ENCODE results near the gene TJP3. TPM values are rescaled to one million over a fixed set of nuclear protein-coding genes. Genes with fewer than 3 reads are reported as not detected.

TJP3 gene
- total RNA-seq, 1 donor from 2014 or later = not detected

DNA sequence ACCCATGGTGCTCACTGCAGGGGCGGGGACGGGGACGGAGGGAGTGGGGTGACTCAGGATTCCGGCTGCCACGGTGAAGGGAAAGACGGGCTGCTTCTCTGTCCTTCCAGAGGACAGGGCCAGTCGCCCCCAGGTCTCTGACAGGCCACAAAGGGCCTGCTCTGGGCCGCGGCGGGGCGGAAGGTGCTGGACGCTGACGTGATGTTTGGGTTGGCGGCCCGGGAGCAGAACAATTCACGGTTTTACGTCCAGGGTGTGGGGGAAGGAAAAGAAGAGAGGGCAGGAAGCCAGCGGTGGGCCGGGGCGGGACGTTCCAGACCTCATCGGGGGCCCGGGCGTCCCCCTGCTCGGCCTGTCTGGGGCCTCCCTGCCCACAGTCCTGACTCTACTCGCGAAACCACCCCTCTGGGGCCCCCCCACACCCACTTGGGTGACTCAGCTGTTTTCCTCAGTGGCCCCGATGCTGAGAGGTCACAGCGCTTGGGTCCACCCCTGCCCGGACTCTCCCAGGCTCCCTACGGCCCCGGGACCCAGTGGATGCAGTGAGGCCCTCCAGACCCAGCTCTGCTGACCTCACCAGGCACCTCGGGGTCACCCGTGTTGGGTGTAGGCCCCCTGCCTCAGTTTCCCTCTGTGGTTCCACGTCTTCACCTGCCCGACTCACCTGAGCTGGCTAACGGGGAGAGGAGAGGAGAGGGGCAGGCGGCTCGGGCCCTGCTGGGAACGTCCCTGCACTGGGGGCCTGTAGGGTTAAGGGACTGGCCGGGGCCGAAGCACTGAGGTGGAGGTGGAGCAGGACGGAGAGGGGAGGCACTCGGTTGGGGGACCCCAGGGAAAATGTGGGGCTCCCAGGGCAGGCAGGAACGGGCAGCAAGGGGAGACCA is 37.1 kb upstream of the TJP3 start:
- peak; percentile 87 for DNase-seq (ENCODE audit: low spot score)

DNA sequence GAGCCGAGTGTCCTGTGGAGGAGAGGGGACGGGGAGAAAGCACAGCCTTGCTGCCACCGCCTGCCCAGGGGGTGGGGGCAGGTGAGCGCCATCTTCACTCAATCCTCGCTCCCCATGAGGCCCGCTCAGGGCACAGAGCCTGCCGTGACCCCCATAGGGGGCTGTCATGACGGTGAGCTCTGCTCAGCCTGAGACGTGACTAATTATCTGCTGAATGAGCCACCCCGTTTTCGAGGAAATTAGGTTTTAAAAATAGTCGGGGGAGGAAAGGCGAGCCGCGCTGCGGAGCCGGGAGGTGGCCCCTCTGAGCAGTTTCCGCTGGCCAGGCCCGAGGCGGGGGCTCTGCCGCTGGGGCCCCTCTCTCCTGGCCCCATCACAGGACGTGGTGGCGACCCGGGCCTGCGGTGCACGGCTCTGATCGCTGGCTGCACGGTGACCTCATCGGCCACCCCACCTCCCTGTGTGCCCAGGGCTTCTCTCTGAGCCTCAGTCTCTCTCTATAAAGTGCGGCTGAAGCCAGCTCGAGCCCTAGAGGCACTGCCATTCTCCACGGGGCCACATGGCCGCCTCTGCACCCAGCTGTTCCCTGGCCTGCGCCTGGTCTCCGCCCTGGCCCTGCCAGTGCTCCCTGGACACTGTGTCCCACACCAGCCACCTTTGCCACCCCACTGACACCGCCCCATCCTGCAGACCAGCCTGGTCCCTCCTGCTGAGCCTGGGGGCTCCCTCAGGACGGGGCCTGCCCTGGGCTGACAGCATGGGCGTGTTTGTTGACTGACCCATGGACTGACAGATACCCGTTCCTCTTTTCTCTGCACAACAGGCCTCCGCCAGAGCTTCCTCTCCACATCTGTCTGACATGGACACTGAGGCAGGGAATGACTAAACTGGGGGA is 36.3 kb upstream of the TJP3 start:
- DNase-seq (ENCODE audit: low spot score) = no peak

DNA sequence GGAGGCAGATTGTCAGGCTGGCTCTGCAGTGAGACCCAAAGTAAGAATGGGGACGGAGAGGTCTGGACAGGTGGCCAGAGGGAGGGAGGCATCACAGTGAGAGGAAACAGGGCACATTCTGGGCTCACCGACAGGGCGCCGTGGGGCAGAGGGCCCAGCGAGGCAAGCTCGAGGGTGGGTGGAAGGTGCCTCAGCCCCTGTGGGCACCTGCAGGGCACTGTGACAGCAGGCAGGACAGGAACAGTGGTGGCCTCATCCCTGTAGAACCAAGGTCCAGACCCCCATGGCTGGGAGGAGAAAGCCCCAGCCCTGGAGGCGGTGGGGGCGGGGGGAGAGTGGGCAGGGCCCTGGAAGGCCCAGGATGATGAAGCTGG is 35.6 kb upstream of the TJP3 start:
- DNase-seq (ENCODE audit: low spot score) = no peak

DNA sequence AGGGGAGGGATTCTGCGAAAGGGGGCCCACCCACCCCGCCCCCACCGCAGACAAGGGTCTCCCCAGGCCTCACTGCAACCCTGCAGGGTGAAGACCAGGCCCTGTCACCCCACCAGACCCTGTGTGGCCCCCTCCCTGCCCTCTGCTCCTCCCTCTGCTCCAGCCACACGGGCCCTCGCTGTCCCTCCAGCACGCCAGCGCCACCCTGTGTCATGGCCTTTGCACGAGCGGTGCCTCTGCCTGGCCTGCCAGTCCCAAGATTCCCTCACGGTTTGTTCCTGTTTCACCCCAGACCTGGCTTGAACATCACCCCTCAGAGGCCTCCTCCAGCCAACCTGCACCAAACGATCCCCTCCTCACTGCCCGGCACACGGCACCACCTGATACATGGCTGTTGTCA is 35.2 kb upstream of the TJP3 start:
- DNase-seq (ENCODE audit: low spot score) = no peak

DNA sequence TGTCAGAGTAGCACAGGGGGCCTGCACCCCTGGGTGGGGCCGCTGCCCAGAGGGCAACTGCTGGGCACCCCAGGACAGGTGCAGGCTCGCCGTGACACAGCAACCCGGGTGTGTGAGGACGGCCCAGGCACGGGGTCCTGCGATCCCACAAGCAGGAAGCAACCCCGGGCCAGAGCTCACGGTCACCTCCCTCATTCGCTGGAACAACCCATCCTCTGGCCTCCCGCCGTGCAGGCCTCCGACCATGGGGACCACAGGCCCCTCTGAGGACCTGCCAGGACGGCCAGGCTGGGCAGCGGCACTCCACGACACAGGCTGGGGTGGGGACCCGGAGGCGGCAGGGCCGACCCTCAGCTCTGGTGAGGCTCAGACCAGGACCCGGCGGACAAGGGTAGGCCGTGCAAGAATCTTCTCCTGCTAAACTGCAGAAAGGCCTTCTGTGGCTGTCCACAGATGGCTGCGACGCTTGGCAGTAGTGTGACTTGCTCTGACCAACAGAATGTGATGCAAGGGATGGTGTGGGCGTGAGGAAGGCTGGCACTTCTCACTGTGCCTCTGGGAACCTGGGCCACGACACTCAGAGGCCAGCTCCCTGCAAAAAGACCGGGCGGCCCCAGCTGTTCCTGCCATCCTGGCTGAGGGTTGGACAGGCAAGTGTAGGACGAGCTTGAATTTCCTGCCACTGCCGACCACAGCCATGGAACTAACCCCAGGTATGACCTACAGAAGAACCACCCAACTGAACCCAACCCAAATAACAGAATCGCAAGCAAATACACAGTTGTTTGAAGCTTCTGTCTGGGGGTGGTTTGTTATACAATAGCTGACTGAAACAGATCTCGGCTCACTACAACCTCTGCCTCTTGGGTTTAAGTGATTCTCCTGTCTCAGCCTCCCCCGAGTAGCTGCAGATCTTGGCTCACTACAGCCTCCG is 34.4 kb upstream of the TJP3 start:
- no peak for DNase-seq (ENCODE audit: low spot score)

DNA sequence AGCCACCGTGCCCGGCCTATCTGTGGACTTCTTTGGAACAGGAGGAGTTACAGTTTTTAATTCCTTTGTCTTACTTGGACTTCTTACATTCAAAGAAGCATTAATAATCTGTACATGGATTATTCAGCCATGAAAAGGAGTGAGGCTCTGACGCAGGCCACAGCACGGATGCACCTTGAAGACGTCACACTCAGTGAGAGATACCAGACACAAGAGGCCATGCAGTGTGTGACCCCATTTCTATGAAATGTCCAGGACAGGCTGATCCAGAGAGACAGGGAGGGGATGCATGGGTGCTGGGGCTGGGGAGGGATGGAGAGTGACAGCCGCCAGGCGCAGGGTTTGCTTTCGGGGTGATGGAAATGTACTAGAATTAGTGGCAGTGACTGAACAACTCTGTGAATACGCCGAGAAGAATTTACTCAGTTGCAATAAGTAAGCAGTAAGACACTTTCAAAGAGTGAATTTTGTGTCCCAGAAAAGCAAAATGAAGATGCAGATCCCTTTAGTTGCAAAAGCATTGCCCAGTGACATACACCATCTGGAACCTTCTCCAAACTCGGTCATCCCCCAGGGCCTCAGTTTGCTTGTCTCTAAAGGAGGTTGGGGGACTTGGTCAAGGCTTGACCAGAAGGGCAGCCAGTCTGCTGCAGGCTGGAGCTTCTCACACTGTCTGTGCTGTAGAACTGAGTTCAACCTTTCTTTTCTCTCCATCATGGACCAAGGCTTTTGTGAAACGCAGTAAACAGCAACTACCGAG is 33.2 kb upstream of the TJP3 start:
- DNase-seq (ENCODE audit: low spot score) = no peak

DNA sequence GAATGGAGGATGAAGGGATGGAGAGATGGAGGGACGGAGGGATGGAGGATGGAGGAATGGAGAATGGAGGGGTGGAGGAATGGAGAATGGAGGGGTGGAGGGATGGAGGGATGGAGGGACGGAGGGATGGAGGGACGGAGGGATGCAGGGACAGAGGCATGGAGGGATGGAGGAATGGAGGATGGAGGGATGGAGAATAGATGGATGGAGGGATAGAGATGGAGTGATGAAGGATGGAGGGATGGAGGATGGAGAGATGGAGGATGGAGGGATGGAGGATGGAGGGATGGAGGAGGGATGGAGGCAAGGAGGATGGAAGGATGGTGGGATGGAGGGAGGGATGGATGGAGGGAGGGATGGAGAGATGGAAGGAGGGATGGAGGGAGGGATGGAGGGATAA is 30.0 kb upstream of the TJP3 start:
- no peak for DNase-seq (ENCODE audit: low spot score)

DNA sequence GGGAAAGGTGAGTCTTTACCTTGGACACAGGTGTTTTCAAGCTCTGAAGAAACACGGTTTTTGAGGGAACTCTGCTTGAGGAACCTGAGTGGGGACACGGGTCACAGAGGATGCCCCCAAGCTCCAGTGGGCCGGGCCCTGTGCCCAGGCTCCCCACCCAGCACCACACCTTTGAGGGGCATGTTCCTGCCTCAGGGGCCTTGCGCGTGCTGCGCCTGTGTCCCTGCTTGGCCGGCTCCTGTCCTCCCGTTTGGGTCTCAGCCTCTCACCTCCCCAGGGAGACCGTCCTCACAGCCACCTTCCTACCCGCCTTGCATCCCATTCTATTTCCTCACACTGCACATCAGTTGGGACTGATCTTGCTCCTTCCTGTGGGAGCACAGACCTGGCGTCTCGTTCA is 29.0 kb upstream of the TJP3 start:
- DNase-seq (ENCODE audit: low spot score) = no peak

DNA sequence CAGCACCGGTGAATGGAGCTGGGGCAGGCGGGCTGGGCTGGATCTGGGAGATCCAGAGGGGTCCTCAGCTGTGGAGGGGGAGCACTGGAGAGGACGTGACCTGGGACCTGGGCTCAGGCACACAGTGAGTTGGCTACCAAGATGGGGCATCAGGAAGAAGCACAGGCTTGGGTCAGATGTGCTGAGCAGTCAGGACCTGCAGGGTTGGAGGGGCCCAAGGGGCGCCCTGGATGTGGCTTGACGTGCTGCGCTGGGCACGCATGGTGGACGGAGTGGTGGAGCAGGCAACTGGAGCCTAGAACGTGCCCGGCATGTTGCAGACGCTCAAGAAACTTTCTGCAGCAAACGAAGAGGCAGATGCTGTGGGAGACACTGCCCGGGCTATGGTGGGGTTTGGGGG is 28.6 kb upstream of the TJP3 start:
- DNase-seq (ENCODE audit: low spot score) = no peak

DNA sequence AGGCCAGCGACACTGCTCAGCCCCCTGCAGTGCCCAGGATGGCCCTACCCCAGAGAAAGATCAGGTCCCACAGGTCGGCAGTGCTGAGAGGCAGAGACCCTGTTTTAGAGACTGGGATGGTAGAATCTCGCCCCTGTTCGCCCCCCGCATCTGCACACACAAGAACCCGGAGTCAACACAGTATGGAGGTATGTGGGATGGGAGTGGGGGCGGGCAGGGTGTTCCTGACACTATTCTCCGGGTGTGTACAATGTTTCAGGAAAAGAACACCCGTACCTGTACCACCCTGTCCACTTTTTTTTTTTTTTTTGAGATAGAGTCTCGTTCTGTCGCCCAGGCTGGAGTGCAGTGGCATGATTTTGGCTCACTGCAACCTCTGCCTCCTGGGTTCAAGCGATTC is 27.2 kb upstream of the TJP3 start:
- no peak for DNase-seq (ENCODE audit: low spot score)

DNA sequence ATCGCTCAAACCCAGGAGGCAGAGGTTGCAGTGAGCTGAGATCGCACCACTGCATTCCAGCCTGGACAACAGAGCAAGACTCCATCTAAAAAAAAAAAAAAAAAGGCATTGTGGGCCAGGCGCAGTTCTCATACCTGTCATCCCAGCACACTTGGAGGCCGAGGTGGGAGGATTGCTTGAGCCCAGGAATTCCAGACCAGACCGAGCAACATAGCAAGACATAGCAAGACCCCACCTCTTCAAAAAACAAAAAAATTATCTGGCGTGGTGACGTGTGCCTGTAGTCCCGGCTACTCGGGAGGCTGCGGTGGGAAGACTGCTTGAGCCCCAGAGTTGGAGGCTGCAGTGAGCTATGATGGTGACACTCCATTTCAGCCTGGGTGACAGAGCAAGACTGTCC is 25.9 kb upstream of the TJP3 start:
- DNase-seq (ENCODE audit: low spot score) = no peak

DNA sequence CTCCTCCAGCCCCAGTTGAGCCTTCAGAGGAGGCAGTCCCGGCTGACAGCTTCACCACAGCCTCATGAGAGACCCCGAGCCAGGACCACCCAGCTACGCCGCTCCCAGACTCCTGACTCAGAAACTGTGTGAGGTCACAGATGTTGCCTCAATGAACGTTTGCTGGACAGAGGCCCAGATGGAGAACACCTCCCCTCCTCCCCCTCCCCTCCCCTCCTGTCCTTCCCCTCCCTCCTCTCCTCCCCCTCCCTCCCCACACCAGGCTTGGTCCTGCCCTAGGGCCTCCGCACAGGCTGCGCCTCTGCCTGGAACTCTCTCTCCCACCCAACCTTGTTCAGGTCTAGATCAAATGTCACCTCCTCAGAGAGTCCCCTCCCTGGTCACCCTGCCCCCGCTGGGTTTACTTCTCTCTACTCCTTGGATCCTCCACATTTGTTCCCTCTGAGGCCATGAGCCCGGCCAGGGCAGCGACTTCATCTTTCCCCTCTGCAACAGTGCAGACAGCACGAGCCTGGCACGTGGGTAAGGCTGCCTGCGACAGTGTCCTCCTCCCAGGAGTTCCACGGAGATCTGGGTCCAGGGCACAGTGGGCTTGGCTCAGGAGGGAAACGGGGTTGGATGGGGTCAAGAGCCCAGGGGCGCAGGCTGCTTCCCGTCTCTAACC is 25.3 kb upstream of the TJP3 start:
- no peak for DNase-seq (ENCODE audit: low spot score)

DNA sequence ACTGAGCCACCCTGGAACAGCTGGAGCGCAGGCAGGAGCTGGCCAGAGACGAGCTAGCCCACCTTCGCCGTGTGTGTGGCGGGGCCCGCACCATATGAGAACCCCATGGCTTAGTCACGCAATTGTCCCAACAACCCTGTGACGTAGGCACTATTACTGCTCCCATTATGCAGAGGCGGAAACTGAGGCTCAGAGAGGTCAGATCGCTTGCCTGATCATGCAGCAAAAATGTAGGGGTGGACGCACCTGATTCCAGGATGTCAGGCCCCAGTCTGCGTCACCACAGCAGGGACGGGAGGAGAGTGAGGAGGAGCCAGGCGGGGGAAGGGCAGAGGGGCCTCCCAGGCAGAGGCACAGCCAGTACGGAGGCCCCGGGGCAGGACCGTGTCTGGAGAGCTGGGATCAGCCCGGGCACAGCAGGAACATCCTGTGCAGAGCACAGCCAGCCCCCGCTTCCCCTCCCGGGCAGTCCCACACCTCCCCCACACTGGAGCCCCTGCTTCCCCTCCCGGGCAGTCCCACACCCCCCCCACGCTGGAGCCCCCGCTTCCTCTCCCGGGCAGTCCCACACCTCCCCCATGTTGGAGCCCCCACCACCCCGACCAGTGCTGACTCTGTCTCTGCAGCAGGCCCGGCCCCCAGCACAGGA is 24.7 kb upstream of the TJP3 start:
- DNase-seq (ENCODE audit: low spot score) = no peak

DNA sequence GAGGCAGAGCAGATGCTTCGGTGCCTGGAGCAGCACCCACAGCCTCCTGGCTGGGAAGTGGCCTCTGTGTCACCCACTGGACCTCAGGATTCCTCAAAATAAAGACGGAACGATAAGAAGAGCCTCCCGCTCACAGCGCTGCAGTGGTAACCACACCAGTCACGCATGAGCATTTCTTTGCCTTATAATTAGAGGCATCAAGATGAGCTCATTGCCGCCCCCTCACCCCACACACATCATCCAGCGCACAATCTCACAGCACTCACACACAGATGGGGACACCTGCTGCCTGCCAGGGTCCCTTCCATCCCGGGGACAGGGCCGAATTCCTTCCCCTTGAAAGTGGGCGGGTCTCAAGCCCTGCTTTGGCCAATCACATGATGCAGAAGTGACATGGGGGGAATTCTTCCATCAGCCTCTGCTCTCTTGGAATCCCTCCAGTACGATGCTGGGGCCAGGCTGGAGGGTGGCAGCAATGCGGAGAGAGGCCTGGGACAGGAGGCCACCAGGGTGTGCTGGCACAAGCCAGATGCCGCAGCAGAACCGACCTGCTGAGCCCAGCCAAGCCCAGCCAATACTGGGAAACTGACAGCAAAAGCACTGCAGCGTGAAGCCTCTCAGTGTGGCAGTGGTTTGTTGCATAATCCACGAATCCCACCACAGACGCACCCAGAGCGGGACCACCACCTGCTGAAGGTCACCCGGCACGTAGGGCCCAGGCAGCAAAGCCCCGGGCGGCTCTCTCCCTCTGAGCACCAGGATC is 23.9 kb upstream of the TJP3 start:
- DNase-seq (ENCODE audit: low spot score) = no peak

DNA sequence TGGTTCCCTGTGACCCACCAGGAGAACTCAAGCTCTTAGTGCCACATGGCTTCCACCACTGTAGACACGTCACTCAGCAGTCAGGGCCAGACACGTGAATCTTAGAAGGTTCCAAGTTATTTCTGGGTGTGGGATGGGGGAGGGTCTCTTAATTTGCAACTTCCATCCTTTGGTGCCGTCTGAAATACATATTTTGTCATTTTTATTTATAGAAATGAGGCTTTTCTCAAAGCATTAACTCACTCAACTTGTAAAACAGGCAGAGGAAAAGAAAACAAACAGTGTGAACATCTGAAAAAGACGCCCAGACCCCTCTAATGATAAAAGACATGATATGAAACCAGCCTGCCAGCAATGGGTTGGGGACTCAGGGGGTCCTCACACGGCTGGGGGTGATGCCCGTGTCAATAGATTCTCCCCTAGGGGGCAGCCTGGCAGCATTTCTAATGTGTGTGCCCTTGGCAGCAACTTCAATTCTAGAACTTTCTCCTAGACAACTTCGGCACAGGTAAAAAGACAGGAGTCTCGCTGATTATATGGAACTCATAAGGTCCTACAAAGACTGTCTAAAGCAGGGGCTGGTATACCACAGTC is 23.3 kb upstream of the TJP3 start:
- DNase-seq (ENCODE audit: low spot score) = no peak

DNA sequence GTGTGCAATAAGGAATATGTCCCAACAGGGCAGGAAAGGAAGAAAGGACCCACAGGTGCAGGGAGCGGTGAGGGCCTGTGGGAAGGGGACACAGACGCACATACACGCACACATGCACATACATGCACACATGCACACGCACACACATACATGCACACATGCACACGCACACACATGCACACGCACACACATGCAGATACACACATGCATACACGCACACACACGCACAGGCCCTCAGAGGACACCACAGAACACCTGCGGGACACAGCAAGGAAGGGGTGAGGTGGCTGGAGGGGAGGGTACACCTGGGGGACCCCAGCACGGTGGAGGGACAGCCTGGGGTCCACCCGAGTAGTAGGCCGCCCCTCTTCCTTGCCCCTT is 20.8 kb upstream of the TJP3 start:
- no peak for DNase-seq (ENCODE audit: low spot score)

DNA sequence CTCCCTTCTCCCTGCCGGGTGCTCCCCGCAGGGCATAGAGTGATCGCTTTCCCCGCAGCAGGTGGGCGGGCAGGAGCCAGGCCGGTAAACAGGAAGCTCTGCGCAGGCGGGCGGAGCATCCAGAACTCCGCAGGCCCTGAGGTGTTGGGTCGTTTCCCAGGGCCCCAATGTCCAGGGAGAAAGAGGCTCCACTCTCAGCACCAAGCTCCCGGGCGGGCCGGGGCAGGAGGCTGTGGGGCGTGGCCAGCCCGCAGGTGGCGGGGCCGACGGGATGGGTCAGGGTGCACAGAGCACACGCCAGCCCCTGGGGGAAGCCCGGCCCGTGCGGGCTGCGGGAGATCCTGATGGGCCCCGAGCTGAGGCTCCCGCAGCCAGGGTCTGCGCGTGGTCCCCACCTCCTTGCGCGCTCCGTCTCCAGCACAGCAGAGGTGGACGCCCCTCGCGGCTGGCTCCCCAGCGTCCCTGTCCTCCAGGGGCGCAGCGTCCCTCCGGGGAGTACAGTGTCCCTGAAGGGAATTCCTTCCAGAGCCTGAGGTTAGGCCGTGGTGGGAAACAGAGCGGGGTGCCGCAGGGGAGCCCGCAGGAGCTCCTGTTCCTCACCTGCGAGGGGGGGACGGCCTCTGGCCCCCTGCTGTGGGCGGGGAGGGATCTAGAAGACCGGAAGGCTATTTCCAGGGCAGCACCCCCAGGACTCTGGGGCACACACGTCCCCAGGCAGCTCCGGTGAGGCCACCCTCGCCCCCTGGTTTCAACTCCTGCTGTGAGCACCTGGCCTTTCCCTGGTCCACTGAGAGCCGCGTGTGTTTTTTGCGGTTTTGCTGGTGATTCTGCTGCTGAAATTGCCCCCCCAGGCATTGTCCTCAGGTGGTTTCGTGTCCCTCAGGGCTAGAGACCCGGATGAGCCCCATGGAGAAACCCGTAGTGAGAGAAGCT is 20.1 kb upstream of the TJP3 start:
- DNase-seq (ENCODE audit: low spot score) = no peak
